Measurements from ENCODE around the gene AGMAT. TPM values are rescaled to one million over a fixed set of nuclear protein-coding genes. Genes with fewer than 3 reads are reported as not detected.

The AGMAT gene
- total and polyA plus RNA-seq, 2 of the 13 experiments (the other 11 are each of a cell fraction or from before 2014, with no cell fraction given): 59.1 to 174 TPM

DNA sequence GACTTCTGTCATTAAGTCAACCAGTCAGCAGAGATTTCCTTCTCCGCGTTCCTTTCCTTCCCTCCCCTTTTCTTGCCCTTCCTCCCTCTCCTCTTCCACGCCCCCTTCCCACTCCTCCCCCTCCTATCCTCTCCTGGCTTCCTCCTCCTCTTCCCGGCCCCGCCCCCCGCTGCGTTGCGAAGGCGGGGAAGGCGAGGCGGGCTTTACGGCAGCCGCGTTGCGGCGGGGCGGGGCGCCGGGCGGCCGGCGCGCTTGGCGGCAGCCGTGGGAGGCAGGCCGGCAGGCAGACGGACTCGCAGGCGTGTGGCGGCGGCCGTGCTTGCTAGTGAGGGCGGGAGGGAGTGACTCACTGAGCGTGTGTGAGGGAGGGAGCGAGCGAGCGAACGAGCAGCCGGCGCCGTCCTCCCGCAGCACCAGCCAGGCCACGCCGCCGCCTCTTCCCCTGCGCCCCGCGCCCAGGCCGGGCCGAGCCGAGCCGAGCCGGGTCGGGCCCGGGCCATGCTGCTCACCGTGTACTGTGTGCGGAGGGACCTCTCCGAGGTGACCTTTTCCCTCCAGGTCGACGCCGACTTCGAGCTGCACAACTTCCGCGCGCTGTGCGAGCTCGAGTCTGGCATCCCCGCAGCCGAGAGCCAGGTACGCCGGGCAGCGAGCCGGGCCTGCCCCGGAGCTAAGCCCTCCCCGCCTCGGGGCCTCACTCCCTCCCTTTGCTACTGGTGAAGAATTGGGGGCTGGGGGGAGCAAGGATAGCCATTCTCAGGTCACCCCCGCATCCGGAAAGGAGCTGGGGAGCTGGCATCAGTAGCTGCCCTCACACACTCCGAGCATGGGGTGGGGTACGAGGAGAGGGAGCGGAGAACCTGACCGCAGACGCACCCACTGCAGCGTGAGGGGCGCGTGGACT lies 32.6 kb upstream of the AGMAT start, which contains the start of gene DDI2 (continued):
- TF ChIP-seq IKZF4 (CRISPR knock-in tag; IDR thresholded peaks at IDR 0.05; ENCODE audit: borderline replicate concordance, low read depth, not compliant biosample characterization) (peak; percentile 77), ZNF891 (CRISPR knock-in tag; IDR thresholded peaks at IDR 0.05) (peak; percentile 86; the same call in 1 of the 2 replicates), ZNF260 (CRISPR knock-in tag; IDR thresholded peaks at IDR 0.05; ENCODE audit: borderline replicate concordance, low read depth) (no peak), TCF12 (IDR thresholded peaks at IDR 0.05) (no peak), TCF12 (CRISPR knock-in tag; IDR thresholded peaks at IDR 0.05) (peak; percentile 71), HDAC1 (CRISPR knock-in tag; IDR thresholded peaks at IDR 0.05) (peak; percentile 34; the same call in 1 of the 2 replicates), HNRNPK (IDR thresholded peaks at IDR 0.05; ENCODE audit: low read depth, low read length, poor library complexity, severe bottlenecking) (peak; percentile 96), ETV5 (CRISPR knock-in tag; IDR thresholded peaks at IDR 0.05; ENCODE audit: borderline replicate concordance) (no peak), RBAK (CRISPR knock-in tag; IDR thresholded peaks at IDR 0.05) (no peak), ZNF703 (CRISPR knock-in tag; IDR thresholded peaks at IDR 0.05; ENCODE audit: borderline replicate concordance) (peak; percentile 56; the same call in 1 of the 2 replicates), XBP1 (CRISPR knock-in tag; IDR thresholded peaks at IDR 0.05) (no peak)
- TF ChIP-seq, protein P1, sequence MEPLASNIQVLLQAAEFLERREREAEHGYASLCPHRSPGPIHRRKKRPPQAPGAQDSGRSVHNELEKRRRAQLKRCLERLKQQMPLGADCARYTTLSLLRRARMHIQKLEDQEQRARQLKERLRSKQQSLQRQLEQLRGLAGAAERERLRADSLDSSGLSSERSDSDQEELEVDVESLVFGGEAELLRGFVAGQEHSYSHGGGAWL (CRISPR knock-in tag; IDR thresholded peaks at IDR 0.05): no peak; the same call in 1 of the 2 replicates
- TF ChIP-seq, protein P2, sequence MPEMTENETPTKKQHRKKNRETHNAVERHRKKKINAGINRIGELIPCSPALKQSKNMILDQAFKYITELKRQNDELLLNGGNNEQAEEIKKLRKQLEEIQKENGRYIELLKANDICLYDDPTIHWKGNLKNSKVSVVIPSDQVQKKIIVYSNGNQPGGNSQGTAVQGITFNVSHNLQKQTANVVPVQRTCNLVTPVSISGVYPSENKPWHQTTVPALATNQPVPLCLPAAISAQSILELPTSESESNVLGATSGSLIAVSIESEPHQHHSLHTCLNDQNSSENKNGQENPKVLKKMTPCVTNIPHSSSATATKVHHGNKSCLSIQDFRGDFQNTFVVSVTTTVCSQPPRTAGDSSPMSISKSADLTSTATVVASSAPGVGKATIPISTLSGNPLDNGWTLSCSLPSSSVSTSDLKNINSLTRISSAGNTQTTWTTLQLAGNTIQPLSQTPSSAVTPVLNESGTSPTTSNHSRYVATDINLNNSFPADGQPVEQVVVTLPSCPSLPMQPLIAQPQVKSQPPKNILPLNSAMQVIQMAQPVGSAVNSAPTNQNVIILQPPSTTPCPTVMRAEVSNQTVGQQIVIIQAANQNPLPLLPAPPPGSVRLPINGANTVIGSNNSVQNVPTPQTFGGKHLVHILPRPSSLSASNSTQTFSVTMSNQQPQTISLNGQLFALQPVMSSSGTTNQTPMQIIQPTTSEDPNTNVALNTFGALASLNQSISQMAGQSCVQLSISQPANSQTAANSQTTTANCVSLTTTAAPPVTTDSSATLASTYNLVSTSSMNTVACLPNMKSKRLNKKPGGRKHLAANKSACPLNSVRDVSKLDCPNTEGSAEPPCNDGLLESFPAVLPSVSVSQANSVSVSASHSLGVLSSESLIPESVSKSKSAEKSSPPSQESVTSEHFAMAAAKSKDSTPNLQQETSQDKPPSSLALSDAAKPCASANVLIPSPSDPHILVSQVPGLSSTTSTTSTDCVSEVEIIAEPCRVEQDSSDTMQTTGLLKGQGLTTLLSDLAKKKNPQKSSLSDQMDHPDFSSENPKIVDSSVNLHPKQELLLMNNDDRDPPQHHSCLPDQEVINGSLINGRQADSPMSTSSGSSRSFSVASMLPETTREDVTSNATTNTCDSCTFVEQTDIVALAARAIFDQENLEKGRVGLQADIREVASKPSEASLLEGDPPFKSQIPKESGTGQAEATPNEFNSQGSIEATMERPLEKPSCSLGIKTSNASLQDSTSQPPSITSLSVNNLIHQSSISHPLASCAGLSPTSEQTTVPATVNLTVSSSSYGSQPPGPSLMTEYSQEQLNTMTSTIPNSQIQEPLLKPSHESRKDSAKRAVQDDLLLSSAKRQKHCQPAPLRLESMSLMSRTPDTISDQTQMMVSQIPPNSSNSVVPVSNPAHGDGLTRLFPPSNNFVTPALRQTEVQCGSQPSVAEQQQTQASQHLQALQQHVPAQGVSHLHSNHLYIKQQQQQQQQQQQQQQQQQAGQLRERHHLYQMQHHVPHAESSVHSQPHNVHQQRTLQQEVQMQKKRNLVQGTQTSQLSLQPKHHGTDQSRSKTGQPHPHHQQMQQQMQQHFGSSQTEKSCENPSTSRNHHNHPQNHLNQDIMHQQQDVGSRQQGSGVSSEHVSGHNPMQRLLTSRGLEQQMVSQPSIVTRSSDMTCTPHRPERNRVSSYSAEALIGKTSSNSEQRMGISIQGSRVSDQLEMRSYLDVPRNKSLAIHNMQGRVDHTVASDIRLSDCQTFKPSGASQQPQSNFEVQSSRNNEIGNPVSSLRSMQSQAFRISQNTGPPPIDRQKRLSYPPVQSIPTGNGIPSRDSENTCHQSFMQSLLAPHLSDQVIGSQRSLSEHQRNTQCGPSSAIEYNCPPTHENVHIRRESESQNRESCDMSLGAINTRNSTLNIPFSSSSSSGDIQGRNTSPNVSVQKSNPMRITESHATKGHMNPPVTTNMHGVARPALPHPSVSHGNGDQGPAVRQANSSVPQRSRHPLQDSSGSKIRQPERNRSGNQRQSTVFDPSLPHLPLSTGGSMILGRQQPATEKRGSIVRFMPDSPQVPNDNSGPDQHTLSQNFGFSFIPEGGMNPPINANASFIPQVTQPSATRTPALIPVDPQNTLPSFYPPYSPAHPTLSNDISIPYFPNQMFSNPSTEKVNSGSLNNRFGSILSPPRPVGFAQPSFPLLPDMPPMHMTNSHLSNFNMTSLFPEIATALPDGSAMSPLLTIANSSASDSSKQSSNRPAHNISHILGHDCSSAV (CRISPR knock-in tag; IDR thresholded peaks at IDR 0.05; ENCODE audit: borderline replicate concordance): no peak
- TF ChIP-seq, protein P3, sequence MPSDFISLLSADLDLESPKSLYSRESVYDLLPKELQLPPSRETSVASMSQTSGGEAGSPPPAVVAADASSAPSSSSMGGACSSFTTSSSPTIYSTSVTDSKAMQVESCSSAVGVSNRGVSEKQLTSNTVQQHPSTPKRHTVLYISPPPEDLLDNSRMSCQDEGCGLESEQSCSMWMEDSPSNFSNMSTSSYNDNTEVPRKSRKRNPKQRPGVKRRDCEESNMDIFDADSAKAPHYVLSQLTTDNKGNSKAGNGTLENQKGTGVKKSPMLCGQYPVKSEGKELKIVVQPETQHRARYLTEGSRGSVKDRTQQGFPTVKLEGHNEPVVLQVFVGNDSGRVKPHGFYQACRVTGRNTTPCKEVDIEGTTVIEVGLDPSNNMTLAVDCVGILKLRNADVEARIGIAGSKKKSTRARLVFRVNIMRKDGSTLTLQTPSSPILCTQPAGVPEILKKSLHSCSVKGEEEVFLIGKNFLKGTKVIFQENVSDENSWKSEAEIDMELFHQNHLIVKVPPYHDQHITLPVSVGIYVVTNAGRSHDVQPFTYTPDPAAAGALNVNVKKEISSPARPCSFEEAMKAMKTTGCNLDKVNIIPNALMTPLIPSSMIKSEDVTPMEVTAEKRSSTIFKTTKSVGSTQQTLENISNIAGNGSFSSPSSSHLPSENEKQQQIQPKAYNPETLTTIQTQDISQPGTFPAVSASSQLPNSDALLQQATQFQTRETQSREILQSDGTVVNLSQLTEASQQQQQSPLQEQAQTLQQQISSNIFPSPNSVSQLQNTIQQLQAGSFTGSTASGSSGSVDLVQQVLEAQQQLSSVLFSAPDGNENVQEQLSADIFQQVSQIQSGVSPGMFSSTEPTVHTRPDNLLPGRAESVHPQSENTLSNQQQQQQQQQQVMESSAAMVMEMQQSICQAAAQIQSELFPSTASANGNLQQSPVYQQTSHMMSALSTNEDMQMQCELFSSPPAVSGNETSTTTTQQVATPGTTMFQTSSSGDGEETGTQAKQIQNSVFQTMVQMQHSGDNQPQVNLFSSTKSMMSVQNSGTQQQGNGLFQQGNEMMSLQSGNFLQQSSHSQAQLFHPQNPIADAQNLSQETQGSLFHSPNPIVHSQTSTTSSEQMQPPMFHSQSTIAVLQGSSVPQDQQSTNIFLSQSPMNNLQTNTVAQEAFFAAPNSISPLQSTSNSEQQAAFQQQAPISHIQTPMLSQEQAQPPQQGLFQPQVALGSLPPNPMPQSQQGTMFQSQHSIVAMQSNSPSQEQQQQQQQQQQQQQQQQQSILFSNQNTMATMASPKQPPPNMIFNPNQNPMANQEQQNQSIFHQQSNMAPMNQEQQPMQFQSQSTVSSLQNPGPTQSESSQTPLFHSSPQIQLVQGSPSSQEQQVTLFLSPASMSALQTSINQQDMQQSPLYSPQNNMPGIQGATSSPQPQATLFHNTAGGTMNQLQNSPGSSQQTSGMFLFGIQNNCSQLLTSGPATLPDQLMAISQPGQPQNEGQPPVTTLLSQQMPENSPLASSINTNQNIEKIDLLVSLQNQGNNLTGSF (CRISPR knock-in tag; IDR thresholded peaks at IDR 0.05): peak; percentile 92
